ENCODE results near the gene CABP4.

CABP4 gene

GRCh38 chr11:67486481-67487195, 31.5 kb downstream of the CABP4 start:
- Mint-ChIP-seq H3K36me3 (ENCODE audit: low read depth) (peaks cover 27% of the 10 kb centered on the region), H3K4me3 (peak overlapping the region; percentile 67), H3K4me1 (ENCODE audit: low read depth) (peaks cover 53% of the 10 kb centered on the region), H3K9me3 (no peaks in the 10 kb centered on the region), H3K27me3 (ENCODE audit: low read depth) (no peaks in the 10 kb centered on the region), H3K27ac (peak overlapping the region; percentile 96)

GRCh38 chr11:67489203-67489884, 34.2 kb downstream of the CABP4 start:
- Mint-ChIP-seq H3K4me3 (no peak overlapping the region), H3K27ac (peak overlapping the region; percentile 96), H3K36me3 (ENCODE audit: low read depth) (peaks cover 27% of the 10 kb centered on the region), H3K4me1 (ENCODE audit: low read depth) (peaks cover 44% of the 10 kb centered on the region), H3K9me3 (no peaks in the 10 kb centered on the region), H3K27me3 (ENCODE audit: low read depth) (no peaks in the 10 kb centered on the region)

GRCh38 chr11:67489885-67490726, 35.0 kb downstream of the CABP4 start:
- Mint-ChIP-seq H3K4me3 (no peak overlapping the region), H3K27ac (peak overlapping the region; percentile 81), H3K27me3 (ENCODE audit: low read depth) (no peaks in the 10 kb centered on the region), H3K36me3 (ENCODE audit: low read depth) (peaks cover 22% of the 10 kb centered on the region), H3K9me3 (no peaks in the 10 kb centered on the region), H3K4me1 (ENCODE audit: low read depth) (peaks cover 36% of the 10 kb centered on the region)

- Mint-ChIP-seq H3K4me1 (ENCODE audit: low read depth) (peaks cover 35% of the 10 kb centered on the region), H3K27ac (no peak overlapping the region), H3K27me3 (ENCODE audit: low read depth) (no peaks in the 10 kb centered on the region), H3K36me3 (ENCODE audit: low read depth) (peaks cover 24% of the 10 kb centered on the region), H3K4me3 (no peak overlapping the region), H3K9me3 (no peaks in the 10 kb centered on the region)
Observed at GRCh38 chr11:67490727-67491065, 35.5 kb downstream of the CABP4 start.

- H3K4me3 Mint-ChIP-seq: no peak overlapping the region
- no peaks in the 10 kb centered on the region for H3K9me3 Mint-ChIP-seq
- H3K4me1 Mint-ChIP-seq (ENCODE audit: low read depth): peaks cover 28% of the 10 kb centered on the region
- no peaks in the 10 kb centered on the region for H3K27me3 Mint-ChIP-seq (ENCODE audit: low read depth)
- H3K27ac Mint-ChIP-seq: no peak overlapping the region
- H3K36me3 Mint-ChIP-seq (ENCODE audit: low read depth): peaks cover 22% of the 10 kb centered on the region
Observed at GRCh38 chr11:67491276-67492068, 36.3 kb downstream of the CABP4 start.

GRCh38 chr11:67492069-67492727, 37.0 kb downstream of the CABP4 start:
- no peaks in the 10 kb centered on the region for H3K9me3 Mint-ChIP-seq
- H3K4me3 Mint-ChIP-seq: no peak overlapping the region
- H3K4me1 Mint-ChIP-seq (ENCODE audit: low read depth): peaks cover 20% of the 10 kb centered on the region
- peaks cover 19% of the 10 kb centered on the region for H3K36me3 Mint-ChIP-seq (ENCODE audit: low read depth)
- no peaks in the 10 kb centered on the region for H3K27me3 Mint-ChIP-seq (ENCODE audit: low read depth)
- H3K27ac Mint-ChIP-seq: no peak overlapping the region

GRCh38 chr11:67492801-67493547, 37.8 kb downstream of the CABP4 start:
- Mint-ChIP-seq H3K36me3 (ENCODE audit: low read depth) (peaks cover 13% of the 10 kb centered on the region), H3K27me3 (ENCODE audit: low read depth) (no peaks in the 10 kb centered on the region), H3K4me1 (ENCODE audit: low read depth) (peaks cover 13% of the 10 kb centered on the region), H3K27ac (no peak overlapping the region), H3K9me3 (no peaks in the 10 kb centered on the region), H3K4me3 (no peak overlapping the region)

GRCh38 chr11:67493548-67494370, 38.6 kb downstream of the CABP4 start:
- H3K36me3 Mint-ChIP-seq (ENCODE audit: low read depth): peaks cover 11% of the 10 kb centered on the region
- H3K27me3 Mint-ChIP-seq (ENCODE audit: low read depth): no peaks in the 10 kb centered on the region
- no peak overlapping the region for H3K4me3 Mint-ChIP-seq
- H3K4me1 Mint-ChIP-seq (ENCODE audit: low read depth): peaks cover 5% of the 10 kb centered on the region
- H3K27ac Mint-ChIP-seq: no peak overlapping the region
- no peaks in the 10 kb centered on the region for H3K9me3 Mint-ChIP-seq

GRCh38 chr11:67494371-67495233, 39.4 kb downstream of the CABP4 start:
- Mint-ChIP-seq H3K4me3 (no peak overlapping the region), H3K4me1 (ENCODE audit: low read depth) (peaks cover 3% of the 10 kb centered on the region), H3K27me3 (ENCODE audit: low read depth) (no peaks in the 10 kb centered on the region), H3K27ac (no peak overlapping the region), H3K36me3 (ENCODE audit: low read depth) (peaks cover 15% of the 10 kb centered on the region), H3K9me3 (no peaks in the 10 kb centered on the region)

GRCh38 chr11:67495234-67496005, 40.3 kb downstream of the CABP4 start:
- Mint-ChIP-seq H3K4me3 (no peak overlapping the region), H3K36me3 (ENCODE audit: low read depth) (peaks cover 13% of the 10 kb centered on the region), H3K27me3 (ENCODE audit: low read depth) (no peaks in the 10 kb centered on the region), H3K27ac (no peak overlapping the region), H3K4me1 (ENCODE audit: low read depth) (no peaks in the 10 kb centered on the region), H3K9me3 (no peaks in the 10 kb centered on the region)

GRCh38 chr11:67496113-67496512, 41.0 kb downstream of the CABP4 start:
- H3K36me3 Mint-ChIP-seq (ENCODE audit: low read depth): peaks cover 20% of the 10 kb centered on the region
- no peaks in the 10 kb centered on the region for H3K27me3 Mint-ChIP-seq (ENCODE audit: low read depth)
- H3K9me3 Mint-ChIP-seq: no peaks in the 10 kb centered on the region
- no peak overlapping the region for H3K27ac Mint-ChIP-seq
- H3K4me3 Mint-ChIP-seq: no peak overlapping the region
- peaks cover 7% of the 10 kb centered on the region for H3K4me1 Mint-ChIP-seq (ENCODE audit: low read depth)
